Measurements from ENCODE around the gene POLR3H. TPM values are rescaled to one million over a fixed set of nuclear protein-coding genes. Genes with fewer than 3 reads are reported as not detected.

Gene POLR3H
- total and polyA plus RNA-seq, 2 donors (not counting 3 experiments of a cell fraction or from before 2014, with no cell fraction given), result 31.2 to 39.4 TPM

DNA sequence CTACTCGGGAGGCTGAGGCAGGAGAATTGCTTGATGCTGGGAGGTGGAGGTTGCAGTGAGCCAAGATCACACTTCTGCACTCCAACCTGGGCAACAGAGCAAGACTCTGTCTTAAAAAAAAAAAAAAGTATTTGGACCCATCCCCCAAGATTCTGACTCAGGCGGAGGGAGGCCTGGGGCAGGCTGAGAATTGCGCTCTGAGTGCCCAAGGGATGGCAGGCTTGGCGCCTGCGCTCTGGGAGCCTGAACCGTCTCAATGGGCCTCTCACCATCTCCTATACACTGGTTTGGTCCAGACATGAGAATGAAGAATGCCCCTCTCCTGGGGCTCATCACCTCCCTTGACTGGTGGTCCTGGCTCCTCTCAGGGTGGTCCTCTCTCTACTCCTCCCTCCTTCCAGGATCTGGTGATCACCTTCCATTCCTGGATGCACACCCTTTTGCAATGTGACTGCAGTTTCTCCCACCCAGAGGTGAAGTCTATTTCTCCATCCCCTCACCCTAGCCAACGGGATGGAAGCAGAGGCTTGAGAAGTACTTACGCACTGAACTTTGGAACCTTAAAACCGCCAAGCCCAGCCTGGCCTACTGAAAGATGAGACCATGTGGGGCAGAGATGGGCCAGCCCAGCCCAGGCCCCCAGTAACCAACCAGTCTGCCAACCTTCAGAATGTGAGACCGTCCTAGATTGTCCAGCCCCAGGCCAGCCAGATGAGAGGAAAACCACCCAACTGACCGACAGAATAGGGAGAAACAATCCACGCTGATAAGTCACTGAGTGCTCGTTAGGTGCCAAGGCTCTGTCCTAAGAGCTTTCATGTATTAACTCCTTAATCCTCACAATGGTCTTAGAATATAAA, 4.9 kb downstream of the POLR3H start:
- intact Hi-C loops (cut with micrococcal nuclease), result no loop called here
- peaks cover 0 to 9% of the 10 kb centered on the region in 2 experiments for H3K36me3 ChIP-seq (ENCODE audit: control insufficient read depth in 2 of 2, extremely low read depth in 1 of 2, insufficient read depth in 2 of 2, low read length in 2 of 2)
- no peaks in the 10 kb centered on the region for H3K9me3 ChIP-seq (replicated peaks; ENCODE audit: control insufficient read depth, insufficient read depth, low read length)
- ChIA-PET POLR2A (interaction anchor here (1.4 kb wide), 1 partner anchor 18 kb away, joined by 4 read pairs; no protein-coding TSS in a partner anchor), CTCF (interaction anchor here (1.2 kb wide), 2 partner anchors 12 to 136 kb away, joined by 3 read pairs; no protein-coding TSS in a partner anchor)
- H3K27me3 ChIP-seq (ENCODE audit: control insufficient read depth in 2 of 2, insufficient read depth in 2 of 2, low read length in 2 of 2), result no peaks in the 10 kb centered on the region
- FAIRE-seq (no peak), DNase-seq (ENCODE audit: low read depth, low spot score) (no peak)
- dilution Hi-C loops (cut with MboI; ENCODE audit: extremely low pct_ligation_motif_present, low sequenced_read_pairs), result no loop called here
- no peak overlapping the region for H3K4me3 ChIP-seq (replicated peaks in 1 of 3; ENCODE audit: insufficient read depth in 1 of 3, low read depth in 1 of 3, low read length in 3 of 3)
- H3K4me1 ChIP-seq (ENCODE audit: control insufficient read depth, extremely low read depth, insufficient read depth, low read length), result peaks cover 9% of the 10 kb centered on the region
- BruUV-seq (replicated peaks), result no TSS peak
- H3K9ac ChIP-seq (replicated peaks; ENCODE audit: extremely low read depth, insufficient read depth, low read length), result no peak overlapping the region
- H2AFZ ChIP-seq (ENCODE audit: low read depth, low read length), result no peak overlapping the region
- TF ChIP-seq EZH2 (IDR thresholded peaks at IDR 0.05; ENCODE audit: borderline replicate concordance, low read depth, low read length, severe bottlenecking) (no peak), GATA2 (IDR thresholded peaks at IDR 0.05; ENCODE audit: insufficient read depth, insufficient read length, low read depth, low read length) (no peak), POLR2A (IDR thresholded peaks at IDR 0.05; ENCODE audit: low read depth, low read length) (no peak), MYC (IDR thresholded peaks at IDR 0.05; ENCODE audit: low read depth, low read length) (no peak), JUN (IDR thresholded peaks at IDR 0.05; ENCODE audit: borderline replicate concordance, insufficient read depth, insufficient read length, low read depth) (no peak), CTCF (IDR thresholded peaks at IDR 0.05; ENCODE audit: extremely low read depth in 1 of 2, insufficient read depth in 1 of 2, low read depth in 1 of 2, low read length in 2 of 2) (no peak), FOS (IDR thresholded peaks at IDR 0.05; ENCODE audit: borderline replicate concordance, insufficient read depth, low read length) (no peak), POLR2AphosphoS5 (IDR thresholded peaks at IDR 0.05; ENCODE audit: insufficient read depth, low read depth, low read length) (no peak)
- TF ChIP-seq, protein P1, sequence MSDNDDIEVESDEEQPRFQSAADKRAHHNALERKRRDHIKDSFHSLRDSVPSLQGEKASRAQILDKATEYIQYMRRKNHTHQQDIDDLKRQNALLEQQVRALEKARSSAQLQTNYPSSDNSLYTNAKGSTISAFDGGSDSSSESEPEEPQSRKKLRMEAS (IDR thresholded peaks at IDR 0.05; ENCODE audit: insufficient read depth, insufficient read length), result no peak
- no peak overlapping the region for H3K27ac ChIP-seq (ENCODE audit: insufficient read depth, low read depth, low read length)
- H3K9me1 ChIP-seq (replicated peaks; ENCODE audit: control insufficient read depth, extremely low read depth, insufficient read depth, low read length), result no peaks in the 10 kb centered on the region
- H3K4me2 ChIP-seq (ENCODE audit: insufficient read depth, low read length), result no peak overlapping the region
- no peaks in the 10 kb centered on the region for H4K20me1 ChIP-seq (replicated peaks; ENCODE audit: control insufficient read depth, extremely low read depth, insufficient read depth, low read length)
- H3K79me2 ChIP-seq (ENCODE audit: control insufficient read depth, insufficient read depth, low read length), result peaks cover 42% of the 10 kb centered on the region

Data from endothelial cell of umbilical vein (primary cell).